ENCODE data around the gene DNAJC16. TPM values are rescaled to one million over a fixed set of nuclear protein-coding genes. Genes with fewer than 3 reads are reported as not detected.

DNAJC16 gene
- polyA plus RNA-seq, 1 experiment: 18.4 TPM

- Histone ChIP-seq H3K27ac (ENCODE audit: low read depth, low read length) (no peak overlapping the region), H3K27me3 (ENCODE audit: control insufficient read depth, insufficient read depth, low read length) (no peaks in the 10 kb centered on the region), H3K9me3 (ENCODE audit: control insufficient read depth, insufficient read depth, low read length) (peaks cover 4% of the 10 kb centered on the region; the same call in 1 of the 2 replicates), H3K4me3 (ENCODE audit: low read depth, low read length) (no peak overlapping the region)
- DNase-seq (ENCODE audit: low read depth, low spot score): no peak
- CTCF ChIA-PET: no interaction called here
- TF ChIP-seq, protein P1, sequence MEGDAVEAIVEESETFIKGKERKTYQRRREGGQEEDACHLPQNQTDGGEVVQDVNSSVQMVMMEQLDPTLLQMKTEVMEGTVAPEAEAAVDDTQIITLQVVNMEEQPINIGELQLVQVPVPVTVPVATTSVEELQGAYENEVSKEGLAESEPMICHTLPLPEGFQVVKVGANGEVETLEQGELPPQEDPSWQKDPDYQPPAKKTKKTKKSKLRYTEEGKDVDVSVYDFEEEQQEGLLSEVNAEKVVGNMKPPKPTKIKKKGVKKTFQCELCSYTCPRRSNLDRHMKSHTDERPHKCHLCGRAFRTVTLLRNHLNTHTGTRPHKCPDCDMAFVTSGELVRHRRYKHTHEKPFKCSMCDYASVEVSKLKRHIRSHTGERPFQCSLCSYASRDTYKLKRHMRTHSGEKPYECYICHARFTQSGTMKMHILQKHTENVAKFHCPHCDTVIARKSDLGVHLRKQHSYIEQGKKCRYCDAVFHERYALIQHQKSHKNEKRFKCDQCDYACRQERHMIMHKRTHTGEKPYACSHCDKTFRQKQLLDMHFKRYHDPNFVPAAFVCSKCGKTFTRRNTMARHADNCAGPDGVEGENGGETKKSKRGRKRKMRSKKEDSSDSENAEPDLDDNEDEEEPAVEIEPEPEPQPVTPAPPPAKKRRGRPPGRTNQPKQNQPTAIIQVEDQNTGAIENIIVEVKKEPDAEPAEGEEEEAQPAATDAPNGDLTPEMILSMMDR (IDR thresholded peaks at IDR 0.05; ENCODE audit: low read depth, low read length): no peak
- POLR2A ChIA-PET: no interaction called here
Measured at GRCh38 chr1:15531682-15532081, 5.0 kb downstream of the DNAJC16 start.

DNA sequence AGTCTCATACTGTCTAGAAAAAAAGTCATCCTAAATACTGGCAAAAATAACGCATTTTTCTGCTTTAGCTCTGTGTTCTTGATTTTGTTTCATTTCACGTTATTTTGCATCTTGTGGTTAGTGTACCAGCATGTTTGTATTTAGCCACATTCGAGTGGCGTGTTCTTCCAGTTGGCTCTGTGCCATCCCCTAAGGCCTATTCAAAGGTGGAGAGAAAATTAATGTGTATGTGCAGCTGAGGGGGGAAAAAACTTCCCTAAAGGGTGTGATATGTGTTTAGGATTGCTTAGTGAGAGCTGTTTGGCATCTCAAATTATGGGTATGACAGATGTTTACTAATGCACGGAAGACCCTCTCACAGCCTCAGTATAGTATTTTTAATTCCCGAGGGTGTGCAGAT, 12.1 kb downstream of the DNAJC16 start:
- TF ChIP-seq, protein P1 (IDR thresholded peaks at IDR 0.05; ENCODE audit: low read depth, low read length): no peak
- H3K27ac ChIP-seq (ENCODE audit: low read depth, low read length): no peak overlapping the region
- no peak overlapping the region for H3K4me3 ChIP-seq (ENCODE audit: low read depth, low read length)
- ChIA-PET POLR2A (no interaction called here), CTCF (no interaction called here)
- no peaks in the 10 kb centered on the region for H3K27me3 ChIP-seq (ENCODE audit: control insufficient read depth, insufficient read depth, low read length)
- no peak for DNase-seq (ENCODE audit: low read depth, low spot score)
- no peaks in the 10 kb centered on the region; the same call in 1 of the 2 replicates for H3K9me3 ChIP-seq (ENCODE audit: control insufficient read depth, insufficient read depth, low read length)

GRCh38 chr1:15540186-15540585, 13.5 kb downstream of the DNAJC16 start:
- no peaks in the 10 kb centered on the region; the same call in 1 of the 2 replicates for H3K9me3 ChIP-seq (ENCODE audit: control insufficient read depth, insufficient read depth, low read length)
- TF ChIP-seq, protein P1 (IDR thresholded peaks at IDR 0.05; ENCODE audit: low read depth, low read length): no peak
- H3K4me3 ChIP-seq (ENCODE audit: low read depth, low read length): no peak overlapping the region
- CTCF ChIA-PET: interaction anchor here (0.6 kb wide), 1 partner anchor 24 kb away, joined by 3 read pairs; no protein-coding TSS in a partner anchor
- DNase-seq (ENCODE audit: low read depth, low spot score): no peak
- no peaks in the 10 kb centered on the region for H3K27me3 ChIP-seq (ENCODE audit: control insufficient read depth, insufficient read depth, low read length)
- peak overlapping the region; percentile 11 for H3K27ac ChIP-seq (ENCODE audit: low read depth, low read length)
- POLR2A ChIA-PET: no interaction called here

- ChIA-PET POLR2A (no interaction called here), CTCF (no interaction called here)
- H3K4me3 ChIP-seq (ENCODE audit: low read depth, low read length): no peak overlapping the region
- no peak overlapping the region for H3K27ac ChIP-seq (ENCODE audit: low read depth, low read length)
- DNase-seq (ENCODE audit: low read depth, low spot score): no peak
- no peaks in the 10 kb centered on the region for H3K27me3 ChIP-seq (ENCODE audit: control insufficient read depth, insufficient read depth, low read length)
- TF ChIP-seq, protein P1 (IDR thresholded peaks at IDR 0.05; ENCODE audit: low read depth, low read length): no peak
- no peaks in the 10 kb centered on the region; the same call in 1 of the 2 replicates for H3K9me3 ChIP-seq (ENCODE audit: control insufficient read depth, insufficient read depth, low read length)
Measured at GRCh38 chr1:15541231-15541792, 14.7 kb downstream of the DNAJC16 start.

- Histone ChIP-seq H3K4me3 (ENCODE audit: low read depth, low read length) (no peak overlapping the region), H3K27ac (ENCODE audit: low read depth, low read length) (peak overlapping the region; percentile 31), H3K9me3 (ENCODE audit: control insufficient read depth, insufficient read depth, low read length) (no peaks in the 10 kb centered on the region; the same call in 1 of the 2 replicates), H3K27me3 (ENCODE audit: control insufficient read depth, insufficient read depth, low read length) (no peaks in the 10 kb centered on the region)
- no peak for DNase-seq (ENCODE audit: low read depth, low spot score)
- CTCF ChIA-PET: interaction anchor here (0.5 kb wide), 1 partner anchor 13 kb away, joined by 3 read pairs; no protein-coding TSS in a partner anchor
- TF ChIP-seq, protein P1 (IDR thresholded peaks at IDR 0.05; ENCODE audit: low read depth, low read length): no peak
- POLR2A ChIA-PET: no interaction called here
Measured at GRCh38 chr1:15542388-15543250, 16.0 kb downstream of the DNAJC16 start.

Measured in AG04450 (cell line).